ENCODE measurements around the gene EGFLAM. TPM values are rescaled to one million over a fixed set of nuclear protein-coding genes. Genes with fewer than 3 reads are reported as not detected.
A peak's percentile ranks its signal among the peaks of the same experiment; 100 is the strongest.

The EGFLAM gene
- 10 to 100 TPM in 3 of 4 donors, 1 to 10 TPM in 1; 7.2 to 11.9 (median 11.0) TPM for polyA plus RNA-seq (ENCODE audit: insufficient read length in 4 of 4)

DNA sequence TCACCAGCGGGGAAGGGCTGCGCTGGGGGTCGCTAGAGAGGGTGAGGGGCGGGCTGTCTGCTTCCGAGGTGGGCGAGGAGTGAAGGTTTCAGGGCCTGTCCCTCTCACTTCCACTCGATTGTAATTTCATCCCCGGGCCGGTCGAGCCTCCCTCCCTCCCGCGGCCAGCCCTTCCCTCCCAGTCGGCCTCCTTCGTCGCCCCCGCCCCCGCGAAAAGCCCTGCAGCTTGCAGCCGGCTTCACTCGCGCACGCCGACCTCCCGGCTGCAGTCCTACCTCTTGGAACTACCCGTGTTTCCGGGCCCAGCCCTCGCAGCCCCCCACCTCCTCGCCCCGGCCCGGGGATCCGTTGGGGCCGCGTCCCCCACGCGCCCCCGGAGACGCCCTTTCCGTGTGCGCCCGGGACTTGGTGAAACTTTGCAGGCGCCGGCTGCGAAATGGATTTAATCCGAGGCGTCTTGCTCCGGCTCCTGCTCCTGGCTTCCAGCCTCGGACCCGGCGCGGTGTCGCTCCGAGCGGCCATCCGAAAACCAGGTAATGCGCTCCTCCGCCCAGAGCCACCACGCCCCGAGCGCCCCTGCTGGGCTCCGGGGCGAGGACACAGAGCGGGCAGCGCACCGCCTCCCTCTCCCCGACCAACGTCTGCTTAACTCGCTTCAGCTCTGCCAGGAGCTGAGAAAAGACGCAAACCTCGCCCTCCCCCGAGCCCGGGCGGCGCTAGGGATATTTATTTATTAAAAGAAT, at the start of gene EGFLAM:
Gene EGFLAM (plus strand): TSS at position 241 of the 743 bp plus-strand sequence. CDS start 196 bp downstream, at position 437.
- peak; percentile 27 to 45 (median 35) for DNase-seq (ENCODE audit: low read depth in 4 of 4, low spot score in 2 of 4)

DNA sequence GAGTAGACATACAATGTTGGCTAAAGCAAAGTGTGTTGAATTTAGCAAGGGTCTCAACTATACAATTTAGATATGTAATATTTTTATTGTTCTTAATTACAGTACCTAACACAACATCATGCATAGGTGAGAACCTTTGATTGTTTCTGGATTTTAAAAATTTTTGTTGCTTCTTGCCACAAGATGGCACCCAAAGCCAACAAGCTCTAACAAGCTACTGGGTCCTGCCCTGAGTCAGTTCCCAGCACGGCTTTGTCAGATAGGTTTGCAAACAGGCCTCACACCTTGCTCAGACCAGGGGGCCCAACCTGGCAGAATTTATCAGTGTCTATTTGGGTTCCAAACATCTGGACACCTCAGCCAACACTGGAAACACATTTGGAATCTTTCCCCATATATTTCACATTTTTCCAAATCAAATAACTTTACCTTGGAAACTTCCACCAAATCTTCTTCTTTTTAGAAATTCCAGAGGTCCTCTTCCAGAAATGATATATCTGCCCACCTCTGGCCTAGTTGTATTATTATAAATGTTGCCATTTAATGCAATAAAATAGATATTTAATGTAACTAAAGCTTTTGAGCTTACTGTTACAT, 49.5 kb upstream of the EGFLAM start:
- no peak for DNase-seq (ENCODE audit: low read depth in 4 of 4, low spot score in 2 of 4)

DNA sequence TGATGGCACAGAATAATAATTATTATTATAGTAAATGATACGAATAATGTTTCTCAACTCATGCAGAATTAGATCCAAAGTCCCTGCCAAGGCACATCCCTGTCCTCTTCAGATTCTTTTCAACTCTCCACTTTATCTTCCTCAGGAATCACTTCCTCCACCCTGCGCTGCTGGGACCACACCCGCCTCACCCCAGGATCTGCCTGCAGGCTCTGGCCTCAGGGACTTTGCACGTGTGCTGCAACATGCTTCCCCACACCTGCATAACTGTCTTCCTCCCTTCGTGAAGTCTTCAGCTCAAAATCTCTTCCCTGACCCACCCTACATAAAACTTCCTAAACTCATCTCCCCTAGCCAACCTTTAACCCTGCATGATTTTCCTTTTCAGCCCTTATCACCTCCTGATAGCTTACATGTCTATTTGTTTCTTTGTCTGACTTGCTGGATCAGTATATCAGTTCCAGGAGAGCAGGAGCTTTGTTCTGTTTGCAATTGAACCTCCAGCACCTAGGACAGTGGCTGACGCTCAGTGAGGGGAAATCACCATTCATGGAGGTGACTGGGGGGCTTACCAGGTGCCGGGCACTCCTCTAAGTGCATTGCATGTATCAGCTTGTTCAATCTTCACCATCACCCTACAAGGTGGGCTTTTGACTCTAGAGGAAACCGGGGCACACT, 47.5 kb upstream of the EGFLAM start:
- DNase-seq (ENCODE audit: low read depth in 4 of 4, low spot score in 2 of 4): no peak

DNA sequence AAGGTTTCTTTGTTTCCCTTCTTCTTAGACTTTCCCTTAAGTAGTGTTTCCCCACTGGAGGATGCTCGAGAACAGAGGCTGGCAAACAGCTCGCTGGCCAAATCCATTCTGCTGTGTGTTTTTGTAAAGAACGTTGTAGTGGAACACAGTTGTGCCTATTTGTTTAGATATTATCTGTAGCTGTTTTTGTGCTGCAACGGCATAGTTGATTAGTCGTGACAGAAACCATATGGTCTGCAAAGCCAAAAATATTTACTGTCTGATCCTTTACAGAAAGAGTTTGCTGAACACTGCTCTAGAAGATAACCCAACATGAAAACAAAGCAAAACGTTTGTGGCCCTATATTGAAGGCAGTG, 47.0 kb upstream of the EGFLAM start:
- DNase-seq (ENCODE audit: low read depth in 4 of 4, low spot score in 2 of 4): no peak

DNA sequence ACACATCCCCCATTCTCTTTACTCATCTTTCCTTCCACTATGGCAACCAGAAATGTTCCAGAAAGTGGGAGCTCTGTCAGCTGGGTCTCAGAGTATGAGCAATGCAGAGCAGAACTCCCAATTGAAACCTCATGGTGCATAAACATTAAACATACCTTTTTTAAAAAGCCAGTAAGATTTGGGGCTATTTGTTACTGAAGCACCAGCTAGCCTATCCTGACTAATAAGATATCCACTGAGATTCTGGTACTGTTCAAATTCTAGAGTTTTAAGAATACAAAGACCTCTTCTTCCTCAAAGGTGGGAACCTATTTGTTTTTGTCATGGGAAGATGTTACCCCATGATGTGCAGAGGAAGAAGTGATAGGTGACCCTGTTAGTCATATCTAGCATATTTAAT, 46.1 kb upstream of the EGFLAM start:
- no peak for DNase-seq (ENCODE audit: low read depth in 4 of 4, low spot score in 2 of 4)

DNA sequence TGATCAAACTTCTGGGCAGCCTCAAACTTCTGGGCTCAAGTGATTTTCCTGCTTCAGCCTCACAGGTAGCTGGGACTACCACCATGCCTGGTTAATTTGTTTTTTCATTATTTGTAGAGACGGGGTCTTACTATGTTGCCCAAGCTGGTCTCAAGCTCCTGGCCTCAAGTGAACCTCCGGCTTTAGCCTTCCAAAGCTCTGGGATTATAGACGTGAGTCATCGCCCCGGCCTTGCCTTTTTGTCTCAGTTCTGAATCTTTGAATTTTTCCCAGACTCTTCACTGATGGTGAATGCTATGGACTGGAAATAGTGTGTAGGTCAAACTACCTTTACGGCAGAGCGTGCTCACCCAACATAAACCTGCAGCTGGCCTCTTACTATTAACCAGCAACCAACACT, 32.3 kb upstream of the EGFLAM start:
- no peak for DNase-seq (ENCODE audit: low read depth in 4 of 4, low spot score in 2 of 4)

DNA sequence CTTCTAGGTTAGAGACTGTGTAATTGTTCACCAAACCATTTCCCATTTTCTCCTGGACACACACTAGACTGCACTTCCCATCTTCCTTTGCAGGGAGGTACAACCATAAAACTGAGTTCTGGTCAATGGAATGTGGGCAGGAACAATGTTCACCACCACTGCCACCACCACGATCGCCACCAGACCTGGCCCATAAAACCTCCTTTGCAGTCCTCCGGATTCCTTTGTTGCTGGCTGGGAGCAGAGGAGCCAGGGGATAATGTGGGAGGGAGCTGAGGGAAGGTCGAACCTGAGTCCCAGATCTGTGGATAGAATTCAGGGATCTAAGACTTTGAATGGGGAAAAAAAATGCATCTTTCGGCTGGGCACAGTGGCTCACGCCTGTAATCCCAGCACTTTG, 29.4 kb upstream of the EGFLAM start:
- no peak for DNase-seq (ENCODE audit: low read depth in 4 of 4, low spot score in 2 of 4)

DNA sequence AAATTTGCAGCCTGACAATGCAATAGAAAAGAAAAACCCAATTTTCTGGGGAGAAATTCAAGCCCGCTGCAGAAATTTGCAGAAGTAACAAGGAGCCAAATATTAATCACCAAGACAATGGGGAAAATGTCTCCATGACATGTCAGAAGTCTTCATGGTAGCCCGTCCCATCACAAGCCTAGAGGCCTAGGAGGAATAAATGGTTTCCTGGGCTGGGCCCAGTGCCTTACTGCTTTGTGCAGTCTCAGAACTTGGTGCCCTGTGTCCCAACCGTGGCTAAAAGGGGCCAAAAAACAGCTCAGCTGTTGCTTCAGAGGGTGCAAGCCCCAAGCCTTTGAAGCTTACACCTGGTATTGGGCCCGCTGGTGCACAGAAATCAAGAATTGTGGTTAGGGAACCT, 23.6 kb upstream of the EGFLAM start:
- DNase-seq (ENCODE audit: low read depth in 4 of 4, low spot score in 2 of 4): no peak

DNA sequence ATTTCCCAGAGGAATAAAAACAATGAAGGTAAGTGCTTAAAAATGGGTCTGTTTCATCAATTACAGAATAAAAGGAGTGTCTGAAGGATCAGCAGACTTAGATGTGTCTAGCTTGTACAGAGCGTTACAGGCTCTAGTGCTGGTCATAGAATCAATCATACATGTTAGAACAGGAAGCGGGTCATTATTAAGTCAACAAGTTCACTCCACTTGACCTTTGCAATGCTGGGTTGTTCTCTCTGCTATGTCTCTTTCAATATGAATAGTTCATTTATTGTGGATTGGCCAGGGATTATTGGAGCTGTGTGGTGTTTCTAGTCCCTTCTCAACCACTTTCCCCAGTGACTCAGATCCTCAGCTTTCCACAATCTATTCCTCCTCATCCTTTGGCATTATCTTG, 20.7 kb upstream of the EGFLAM start:
- no peak for DNase-seq (ENCODE audit: low read depth in 4 of 4, low spot score in 2 of 4)

DNA sequence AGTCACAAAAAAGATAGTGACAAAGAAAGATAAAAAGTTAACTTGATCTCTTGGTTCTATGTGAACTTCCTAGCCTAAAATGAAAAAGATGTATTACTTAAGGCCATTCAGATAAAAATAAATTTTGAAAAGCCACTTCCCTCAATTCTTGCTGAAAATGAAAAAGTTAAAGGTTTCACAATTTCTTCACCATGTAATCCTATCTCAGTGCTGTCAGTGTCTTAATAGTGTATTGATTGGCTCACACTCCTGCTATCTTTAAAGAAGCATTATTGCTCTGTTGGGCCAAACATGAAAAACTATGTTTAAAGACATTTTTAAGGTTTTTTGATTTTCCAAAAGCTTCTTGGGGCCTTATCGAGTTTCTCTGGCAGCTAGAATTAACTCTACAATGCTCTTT, 18.1 kb upstream of the EGFLAM start:
- no peak for DNase-seq (ENCODE audit: low read depth in 4 of 4, low spot score in 2 of 4)

DNA sequence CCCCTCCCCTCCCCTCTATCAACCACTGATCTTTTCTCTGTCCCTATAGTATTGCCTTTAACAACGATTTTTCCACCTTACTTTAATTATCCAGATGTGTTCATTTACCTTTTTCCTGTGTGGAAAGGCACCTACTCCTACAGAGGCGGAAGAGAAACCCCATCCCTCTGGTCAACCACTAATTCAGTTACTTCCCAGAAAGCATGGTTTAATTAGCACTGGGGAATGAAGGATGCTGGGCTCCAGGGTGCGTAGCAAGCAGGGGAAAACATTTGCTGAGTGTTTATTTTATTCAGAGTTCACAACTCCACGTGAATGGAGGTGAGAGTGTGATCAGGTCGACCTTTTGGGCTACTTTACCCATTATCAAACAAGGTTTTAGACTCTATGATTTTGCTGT, 16.7 kb upstream of the EGFLAM start:
- no peak for DNase-seq (ENCODE audit: low read depth in 4 of 4, low spot score in 2 of 4)

DNA sequence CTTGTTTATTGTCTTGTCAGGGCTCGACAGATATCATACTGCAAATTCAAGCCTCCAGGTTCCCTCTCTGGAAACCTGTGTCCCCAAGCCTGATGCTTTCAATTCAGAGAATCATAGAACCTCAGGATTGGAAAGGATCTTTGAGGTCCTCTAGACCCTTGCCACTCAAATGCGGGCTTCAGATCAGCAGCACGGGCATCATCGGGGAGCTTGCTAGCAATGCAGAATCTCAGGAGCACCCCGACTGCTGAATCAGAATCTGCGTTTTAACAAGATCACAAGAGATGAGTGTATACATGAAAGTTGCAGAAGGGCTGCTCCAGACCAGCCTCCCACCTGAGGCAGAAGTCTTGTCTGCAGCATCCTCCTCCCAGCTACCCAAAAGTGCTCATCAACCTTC, 13.1 kb upstream of the EGFLAM start:
- no peak for DNase-seq (ENCODE audit: low read depth in 4 of 4, low spot score in 2 of 4)

DNA sequence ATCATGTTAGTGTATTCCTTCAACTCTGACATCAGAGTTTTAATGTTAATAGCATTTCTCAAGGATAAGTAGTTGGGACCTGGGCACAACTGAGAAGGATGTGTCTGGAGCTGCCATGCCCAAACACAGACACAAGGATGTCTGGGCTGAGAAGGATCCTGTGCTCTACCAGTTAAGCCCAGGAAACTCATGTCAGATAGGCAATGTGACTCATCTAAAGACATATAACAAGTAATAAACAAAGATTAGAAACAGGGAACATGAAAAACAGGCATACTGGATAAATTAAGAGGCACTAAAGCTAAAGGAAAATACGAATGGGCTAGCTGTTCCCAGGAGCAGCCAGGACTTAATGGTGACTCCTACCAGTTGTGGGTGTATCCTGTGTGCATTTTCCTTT, 9.1 kb upstream of the EGFLAM start:
- DNase-seq (ENCODE audit: low read depth in 4 of 4, low spot score in 2 of 4): no peak

DNA sequence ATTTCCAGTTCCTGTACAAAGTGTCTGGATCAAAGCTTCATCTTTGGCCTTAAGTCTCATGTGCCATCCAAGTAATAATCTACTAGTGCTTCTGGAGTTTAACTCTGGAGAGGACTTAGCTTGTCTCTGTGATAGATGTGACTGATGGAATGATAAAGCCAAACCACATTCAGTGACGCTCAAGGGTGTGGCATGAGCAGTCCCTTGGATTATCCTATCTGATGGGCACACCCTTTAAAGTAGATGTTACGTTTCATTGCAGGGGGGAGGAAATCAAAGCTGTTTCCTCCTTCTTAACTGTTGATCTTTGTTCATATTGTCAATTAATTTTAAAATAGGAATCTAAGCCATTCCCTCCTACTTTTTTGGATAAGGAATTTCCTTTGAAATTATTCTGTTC, 8.5 kb upstream of the EGFLAM start:
- DNase-seq (ENCODE audit: low read depth in 4 of 4, low spot score in 2 of 4): no peak

DNA sequence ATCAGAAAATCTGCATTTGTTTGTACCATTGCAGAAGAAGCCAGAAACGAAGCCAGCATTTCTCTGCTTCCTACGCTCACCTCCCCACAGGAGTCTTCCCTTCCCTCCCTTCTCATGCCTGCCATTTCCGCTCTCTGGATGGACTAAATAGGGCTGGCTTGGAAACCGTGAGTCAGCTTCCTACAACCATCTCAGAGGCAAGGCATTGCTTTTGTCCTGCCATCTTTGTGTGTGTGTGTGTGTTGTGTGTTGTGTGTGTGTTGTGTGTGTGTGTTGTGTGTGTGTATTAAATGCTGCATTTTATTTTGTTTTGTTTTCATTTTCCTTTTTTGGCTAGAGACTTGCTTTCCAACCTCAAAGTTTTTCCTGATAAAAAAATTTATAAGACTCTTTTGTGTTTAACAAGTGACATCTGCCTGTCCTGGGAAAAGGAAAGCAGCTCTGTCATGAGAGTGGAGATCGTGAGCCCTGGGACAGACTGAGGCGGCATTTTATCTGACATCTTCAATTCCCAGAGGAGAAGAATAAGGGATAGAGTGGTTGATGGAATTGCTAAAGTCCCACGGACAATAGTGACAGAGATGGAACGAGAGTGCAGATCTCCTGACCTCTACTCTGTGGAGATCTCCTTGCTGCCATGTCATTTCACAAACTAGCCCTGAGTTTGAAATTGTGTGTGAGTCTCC, 7.5 kb upstream of the EGFLAM start:
- DNase-seq (ENCODE audit: low read depth in 4 of 4, low spot score in 2 of 4): no peak

DNA sequence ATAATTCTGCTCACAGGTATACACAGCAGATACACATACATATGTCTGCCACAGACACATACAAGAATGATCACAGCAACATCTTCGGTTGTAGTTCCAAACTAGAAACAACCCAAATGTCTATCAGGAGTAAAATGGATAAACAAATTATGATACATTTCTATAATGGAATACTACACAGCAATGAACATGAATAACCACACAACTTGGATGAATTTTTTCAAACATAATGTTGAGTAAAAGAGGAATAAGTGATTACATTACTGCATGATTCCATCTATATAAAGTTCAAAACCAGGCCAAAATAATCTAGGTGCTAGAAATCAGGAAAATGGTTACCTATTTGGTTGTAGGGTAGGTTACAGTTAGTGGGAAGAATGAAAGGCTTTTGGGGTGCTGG, 4.6 kb upstream of the EGFLAM start:
- DNase-seq (ENCODE audit: low read depth in 4 of 4, low spot score in 2 of 4): no peak

DNA sequence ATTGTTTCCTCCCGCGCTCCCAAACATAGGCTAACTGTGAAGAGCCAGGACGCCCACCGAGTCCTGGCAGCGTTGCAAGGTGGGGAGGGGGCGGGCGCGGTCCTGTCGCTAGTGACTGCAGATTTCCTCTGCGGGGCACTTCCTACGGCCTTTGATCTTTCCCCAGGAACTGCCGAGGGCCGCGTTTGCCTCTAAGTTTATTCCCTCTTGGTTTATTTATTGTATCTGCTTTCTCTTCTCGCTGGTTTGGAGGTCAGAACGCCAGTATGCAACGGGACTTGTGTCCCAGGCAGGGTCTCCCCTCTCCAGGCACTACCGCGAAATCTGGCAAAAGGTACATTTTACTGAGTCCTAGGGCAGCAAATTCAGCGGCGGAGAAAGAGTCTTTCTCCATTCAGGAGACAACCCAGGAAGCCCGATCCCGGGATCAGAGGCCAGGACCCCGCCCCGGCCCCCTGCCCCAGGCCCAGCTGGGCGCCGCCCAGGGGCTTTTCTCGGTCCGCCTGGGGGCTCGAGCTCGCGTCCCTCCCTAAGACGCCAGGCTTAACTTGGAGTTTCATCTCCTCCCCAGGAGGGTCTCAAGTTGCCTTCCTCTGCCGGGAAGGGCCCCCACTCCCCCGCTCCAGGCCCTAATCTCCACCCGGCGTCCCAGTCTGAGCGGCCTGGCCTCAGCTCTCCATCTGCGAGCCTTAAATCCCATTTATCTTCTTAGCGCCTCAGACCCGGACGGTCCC, 884 bp upstream of the EGFLAM start:
- peak in 1 of 4 donors; percentile 21 for DNase-seq (ENCODE audit: low read depth in 4 of 4, low spot score in 2 of 4)

DNA sequence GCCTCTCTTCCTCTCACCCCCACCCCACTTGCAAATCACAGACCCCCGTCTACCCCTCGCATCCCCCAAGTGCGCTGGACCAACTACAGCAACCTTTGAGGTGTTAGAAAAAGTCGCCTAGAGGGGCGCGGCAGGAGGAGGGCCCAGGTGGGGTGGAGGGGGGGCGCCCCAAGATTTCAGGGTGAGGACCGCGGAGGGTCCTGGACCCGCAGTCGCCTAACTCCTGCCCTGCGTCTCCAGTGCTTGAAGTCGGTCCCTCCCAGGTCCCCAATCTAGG, 379 bp upstream of the EGFLAM start:
- DNase-seq (ENCODE audit: low read depth in 4 of 4, low spot score in 2 of 4): no peak

DNA sequence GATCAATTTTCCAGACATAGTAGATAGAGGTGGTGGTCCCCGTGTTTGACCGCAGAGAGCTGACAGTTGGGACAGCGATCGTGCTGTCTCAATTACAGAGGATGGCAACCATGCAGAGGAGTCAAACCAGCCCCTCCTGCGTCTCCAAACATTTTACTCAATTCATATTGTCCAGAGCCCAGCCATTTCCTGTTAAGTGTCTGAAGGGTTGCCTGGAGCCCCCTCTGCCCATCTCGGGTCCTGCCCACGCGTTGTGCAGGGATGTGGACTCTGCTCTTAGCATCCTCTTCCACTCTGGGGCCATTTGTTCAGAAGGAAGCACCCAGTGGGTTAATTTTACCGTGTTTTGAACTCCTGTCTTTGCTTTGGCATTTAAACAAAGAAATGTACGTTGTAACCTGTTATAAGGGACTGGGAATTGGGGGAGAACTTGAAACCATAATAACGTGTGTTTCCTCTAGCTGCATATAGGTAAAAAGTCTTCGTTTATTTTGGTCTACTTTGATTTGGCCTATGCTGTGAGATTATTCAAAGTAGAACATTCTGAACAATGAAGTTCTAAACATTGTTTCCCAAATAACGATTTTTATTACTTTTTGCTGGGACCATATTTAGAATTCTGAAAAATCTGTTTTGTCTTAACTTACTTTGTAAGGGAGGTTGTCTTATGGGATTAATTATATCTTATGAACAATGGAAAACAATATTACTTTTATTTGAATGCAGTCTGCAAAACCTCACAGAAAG, 876 bp downstream of the EGFLAM start:
- DNase-seq (ENCODE audit: low read depth in 4 of 4, low spot score in 2 of 4): no peak

DNA sequence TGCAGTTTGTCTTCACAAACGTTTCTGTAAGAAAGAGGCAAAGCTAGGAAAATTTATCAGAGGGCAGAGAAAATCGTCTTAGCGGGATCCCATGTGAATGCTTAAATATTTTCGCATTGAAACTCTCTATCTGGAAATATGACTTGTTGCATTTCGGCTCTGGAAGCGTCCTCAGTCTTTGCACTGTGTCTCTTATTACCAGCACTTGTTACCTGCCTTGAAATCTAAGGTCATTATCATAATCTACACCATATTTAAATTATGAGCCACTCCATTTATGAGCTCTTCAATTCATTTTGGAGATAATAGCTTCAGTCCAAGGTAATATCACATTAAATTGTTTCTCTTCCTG, 1.4 kb downstream of the EGFLAM start:
- no peak for DNase-seq (ENCODE audit: low read depth in 4 of 4, low spot score in 2 of 4)

Data from left renal cortex interstitium (tissue), 4 donors.